HG02623 (cell line): ENCODE results near the gene MYO1D.
"Not testable (repeated sequence)": the region's sequence is repeated elsewhere in the genome, so short reads cannot be mapped to it uniquely, and the experiment has no call there.

Experiments used
- ATAC-seq: cut with Tn5 transposase; IDR thresholded peaks from one replicate; pipeline ENCODE4 v1.9.1; 2021; ENCODE audit warnings: moderate library complexity; ENCODE audit not compliant: unreplicated experiment

MYO1D gene

DNA sequence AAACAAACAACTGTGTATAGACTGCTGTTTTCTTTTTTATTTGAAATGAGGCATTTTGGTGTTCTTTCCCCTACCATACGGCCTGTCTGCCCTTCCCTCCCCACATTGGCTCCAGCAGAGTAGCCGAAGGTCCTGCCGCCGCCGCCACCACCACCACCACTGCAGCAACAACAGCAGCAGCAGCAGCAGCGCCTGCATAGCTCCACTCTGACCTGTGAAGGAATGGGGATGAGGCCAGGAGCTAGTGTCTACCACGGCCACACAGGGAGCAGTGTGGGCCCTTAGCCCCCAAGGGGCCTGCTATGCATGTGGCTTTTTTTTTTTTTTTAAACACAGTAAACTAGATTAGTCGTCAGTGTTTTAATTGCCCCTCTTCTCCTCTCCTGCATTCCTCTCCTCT, 395.7 kb downstream of the MYO1D start:
- ATAC-seq = no peak

DNA sequence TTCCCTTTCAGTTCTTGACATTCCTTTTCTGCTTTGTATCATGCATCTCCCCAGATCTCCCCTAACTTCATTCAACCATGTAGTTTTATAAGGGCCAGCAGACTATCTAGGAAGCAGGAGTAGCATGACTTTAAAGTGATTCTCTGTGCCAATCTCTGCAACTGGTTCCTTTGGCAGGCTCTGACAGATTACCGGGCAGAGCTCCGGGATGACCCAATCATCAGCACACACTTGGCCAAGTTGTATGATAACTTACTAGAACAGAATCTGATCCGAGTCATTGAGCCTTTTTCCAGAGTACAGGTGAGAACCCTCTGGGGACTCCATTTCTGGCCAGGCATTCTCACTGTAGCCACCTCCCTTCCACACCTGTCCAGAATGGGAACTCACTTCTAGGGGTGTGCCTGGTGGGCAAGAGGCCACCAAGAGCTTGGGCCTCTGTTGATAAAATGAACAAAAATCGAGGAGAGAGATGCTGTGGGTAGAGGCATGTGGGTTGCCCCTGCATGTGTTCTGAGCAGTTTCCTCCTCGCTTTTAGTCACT, 397.8 kb downstream of the MYO1D start:
- ATAC-seq = no peak

DNA sequence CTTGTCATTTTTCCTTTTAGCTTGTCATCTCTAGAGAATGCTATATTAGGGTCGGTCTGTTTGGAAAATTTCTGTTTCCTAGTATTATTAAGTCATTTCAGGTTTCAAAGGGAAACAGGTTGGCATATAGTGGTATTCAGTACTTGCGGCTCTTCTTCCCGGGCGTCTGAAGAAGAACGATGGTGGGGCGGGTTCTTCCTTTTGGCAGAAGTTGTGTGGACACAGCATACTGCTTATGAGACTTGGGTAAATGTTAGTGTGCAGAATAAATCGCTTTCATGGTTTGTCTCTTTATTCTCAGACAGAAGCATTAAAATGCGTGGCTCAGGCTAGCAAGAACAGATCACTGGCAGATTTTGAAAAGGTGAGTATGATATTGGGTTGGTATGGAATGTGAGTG, 399.7 kb downstream of the MYO1D start:
- ATAC-seq = no peak

DNA sequence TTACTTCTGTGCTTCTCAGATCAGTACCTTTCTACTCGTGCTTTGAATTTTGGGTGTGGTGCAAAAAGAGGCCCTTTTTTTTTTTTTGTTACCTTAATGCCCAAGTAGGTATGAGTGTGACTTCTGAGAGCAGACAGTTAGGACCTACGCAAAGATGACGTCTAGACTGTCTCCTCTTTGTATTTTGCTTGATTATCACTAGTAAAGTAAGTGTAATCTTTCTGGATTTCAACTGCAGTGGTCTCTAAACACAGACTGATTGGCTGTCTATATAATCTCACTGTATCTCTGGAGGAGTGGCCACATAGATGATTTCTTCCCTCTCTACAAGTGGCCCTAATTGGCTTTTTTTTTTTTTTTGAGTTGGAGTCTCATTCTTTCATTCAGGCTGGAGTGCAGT, 401.7 kb downstream of the MYO1D start:
- no peak for ATAC-seq

DNA sequence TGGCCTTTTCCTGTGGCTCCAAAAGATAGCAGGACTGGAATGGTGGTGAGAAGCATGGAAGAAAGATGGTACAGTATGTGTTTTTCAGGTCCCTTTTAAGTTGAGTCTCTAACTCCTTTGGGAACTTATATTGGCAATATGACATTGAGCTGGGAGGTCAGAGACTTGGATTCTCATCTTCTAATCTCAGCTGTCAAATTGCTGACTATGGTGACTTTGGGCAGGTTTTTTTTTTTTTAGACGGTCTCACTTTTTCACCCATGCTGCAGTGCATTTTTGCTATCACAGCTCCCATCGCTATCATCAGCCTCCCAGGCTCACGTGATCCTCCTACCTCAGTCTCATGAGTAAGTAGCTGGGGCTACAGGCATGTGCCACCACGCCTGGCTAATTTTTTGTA, 405.3 kb downstream of the MYO1D start:
- ATAC-seq = no peak

DNA sequence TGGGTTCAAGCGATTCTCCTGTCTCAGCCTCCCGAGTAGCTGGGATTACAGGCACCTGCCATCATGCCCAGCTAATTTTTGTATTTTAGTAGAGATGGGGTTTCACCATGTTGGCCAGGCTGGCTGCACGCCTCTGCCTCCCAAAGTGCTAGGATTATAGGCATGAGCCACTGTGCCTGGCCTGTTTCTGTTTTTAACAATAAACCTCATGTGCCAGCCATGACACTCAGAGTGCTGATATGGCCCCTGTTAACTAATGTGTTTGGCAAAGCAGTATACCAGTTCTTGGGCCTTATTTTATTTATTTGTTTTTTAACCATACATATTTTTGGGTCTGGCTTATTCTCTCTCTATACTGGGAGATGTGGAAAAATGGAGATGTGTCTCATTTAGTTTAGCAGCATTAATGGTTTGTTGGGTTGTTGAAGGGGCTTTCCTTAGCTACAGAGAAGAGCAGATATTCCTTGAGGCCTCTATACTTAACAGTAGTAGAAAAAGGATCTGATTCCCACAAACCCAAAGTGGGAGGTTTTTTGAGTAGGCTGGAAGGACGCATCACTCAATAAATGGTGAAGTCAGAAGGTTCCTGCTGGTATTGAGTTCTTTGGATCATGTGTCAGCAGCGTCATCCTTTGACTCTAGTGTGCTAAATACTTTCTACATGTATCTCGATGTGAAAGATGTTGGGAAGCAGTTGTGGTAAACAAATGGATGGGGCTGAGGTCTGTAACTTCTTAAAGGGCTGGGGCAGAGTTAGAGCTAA, 406.3 kb downstream of the MYO1D start:
- ATAC-seq = no peak

DNA sequence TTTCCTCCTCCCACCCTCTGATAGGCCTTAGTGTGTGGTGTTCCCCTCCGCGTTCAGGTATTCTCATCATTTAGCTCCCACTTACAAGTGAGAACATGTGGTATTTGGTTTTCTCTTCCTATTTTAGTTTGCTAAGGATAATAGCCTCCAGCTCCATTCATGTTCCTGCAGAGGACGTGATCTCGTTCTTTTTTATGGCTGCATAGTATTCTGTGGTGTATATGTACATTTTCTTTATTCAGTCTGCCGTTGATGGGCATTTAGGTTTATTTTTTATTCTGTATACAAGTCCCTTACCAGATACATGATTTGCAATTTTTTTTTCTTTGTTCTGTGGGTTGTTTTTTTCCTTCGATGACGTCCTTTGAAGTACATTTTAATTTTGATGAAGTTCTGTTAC, 409.0 kb downstream of the MYO1D start:
- ATAC-seq = no peak

DNA sequence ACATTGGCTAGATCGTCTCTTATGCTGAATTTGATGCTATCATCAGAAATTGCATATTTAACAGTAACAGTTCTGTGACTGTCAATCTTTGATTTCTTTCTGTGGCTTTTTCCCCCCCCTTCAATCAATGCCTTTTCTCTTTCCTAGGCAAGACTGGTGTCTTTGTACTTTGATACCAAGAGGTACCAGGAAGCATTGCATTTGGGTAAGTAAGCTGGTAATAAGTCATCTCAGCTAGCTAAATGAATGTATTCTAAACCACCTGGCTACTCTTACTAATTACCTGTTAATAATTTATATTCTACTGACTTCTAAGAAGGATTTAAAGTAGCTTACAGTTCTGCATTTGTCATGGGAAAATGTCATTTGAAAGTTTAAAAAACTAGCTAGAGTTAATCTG, 412.6 kb downstream of the MYO1D start:
- ATAC-seq = no peak

DNA sequence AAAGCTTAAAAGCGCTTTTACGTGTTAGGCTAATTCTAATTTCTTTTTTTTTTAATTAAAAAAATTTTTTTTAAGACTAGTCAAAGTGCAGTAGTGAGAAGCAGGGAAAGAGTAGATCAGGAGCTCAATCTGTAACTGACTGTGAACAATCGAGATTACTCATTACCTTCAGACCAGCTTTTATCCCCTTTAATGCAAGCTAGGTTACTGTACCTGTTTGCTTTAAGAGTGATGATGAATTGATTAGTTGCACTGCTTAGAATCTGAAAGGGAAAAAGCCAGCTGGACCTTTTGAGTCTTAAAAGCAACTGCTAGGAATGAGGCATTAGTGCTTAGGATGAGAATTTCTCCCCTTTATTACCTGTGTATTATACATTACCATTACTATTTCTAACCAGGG, 413.6 kb downstream of the MYO1D start:
- ATAC-seq = no peak

DNA sequence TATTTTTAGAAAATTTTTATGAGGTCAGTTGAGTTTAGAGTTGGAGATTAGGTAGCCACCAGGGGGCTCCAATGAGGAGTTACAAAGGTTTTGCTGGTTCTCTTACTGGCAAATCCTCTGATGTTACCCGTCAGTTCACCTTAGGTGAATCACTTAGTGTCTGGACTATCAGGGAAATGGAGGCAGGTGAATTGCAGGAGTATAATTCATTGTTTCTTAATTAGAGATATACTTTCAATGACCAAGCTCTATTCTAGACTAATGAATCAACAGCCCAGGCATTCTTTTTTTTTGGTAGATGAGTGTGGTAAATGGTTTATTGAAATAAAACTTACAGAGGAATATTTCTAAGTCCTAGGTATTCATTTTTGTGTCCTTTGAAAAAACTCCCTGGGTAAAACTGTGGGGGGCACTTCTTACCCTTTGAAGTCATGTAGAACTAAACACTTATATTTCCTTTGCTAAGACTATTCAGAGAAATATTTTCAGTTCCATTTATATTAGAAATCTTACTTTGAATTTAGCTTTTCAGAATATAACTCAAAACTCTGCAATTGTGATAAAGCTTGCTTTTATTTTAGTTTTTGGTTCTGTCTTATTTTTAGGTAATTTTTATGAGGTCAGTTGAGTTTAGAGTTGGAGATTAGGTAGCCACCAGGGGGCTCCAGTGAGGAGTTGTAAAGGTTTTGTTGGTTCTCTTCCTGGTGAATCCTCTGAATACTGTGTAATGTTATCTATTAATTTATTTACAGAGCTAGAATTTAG, 414.9 kb downstream of the MYO1D start:
- ATAC-seq = no peak

DNA sequence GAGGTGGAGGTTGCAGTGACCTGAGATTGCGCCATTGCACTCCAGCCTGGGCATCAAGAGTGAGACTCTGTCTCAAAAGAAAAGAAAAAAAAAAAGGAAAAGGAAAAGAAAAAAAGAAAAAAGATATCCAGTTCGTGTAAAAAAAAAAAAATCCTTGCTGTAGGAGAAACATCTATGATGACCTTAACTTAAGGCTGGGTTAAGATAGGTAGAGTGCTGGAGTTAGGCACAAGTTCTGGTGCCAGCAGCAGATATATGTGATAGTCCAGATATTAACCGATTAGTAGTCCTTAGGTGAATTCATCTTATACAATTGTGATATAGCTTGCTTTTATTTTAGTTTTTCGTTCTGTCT, 415.4 kb downstream of the MYO1D start:
- ATAC-seq = no peak

DNA sequence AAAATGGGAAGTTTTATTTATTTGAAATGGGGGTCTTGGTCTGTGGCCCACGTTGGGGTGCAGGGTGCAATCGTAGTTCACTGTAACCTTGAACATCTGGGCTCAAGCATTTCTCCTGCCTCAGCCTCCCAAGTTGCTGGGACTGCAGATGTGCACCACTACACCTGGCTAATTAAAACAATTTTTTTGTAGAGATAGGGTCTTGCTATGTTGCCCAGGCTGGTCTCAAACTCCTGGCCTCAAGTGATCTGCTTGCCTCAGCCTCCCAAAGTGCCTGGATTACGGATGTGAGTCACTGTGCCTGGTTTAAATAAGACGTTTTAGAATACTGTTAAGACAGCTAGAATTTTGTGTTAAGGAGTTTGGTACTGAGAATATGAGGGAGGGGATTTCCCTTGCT, 416.9 kb downstream of the MYO1D start:
- no peak for ATAC-seq

DNA sequence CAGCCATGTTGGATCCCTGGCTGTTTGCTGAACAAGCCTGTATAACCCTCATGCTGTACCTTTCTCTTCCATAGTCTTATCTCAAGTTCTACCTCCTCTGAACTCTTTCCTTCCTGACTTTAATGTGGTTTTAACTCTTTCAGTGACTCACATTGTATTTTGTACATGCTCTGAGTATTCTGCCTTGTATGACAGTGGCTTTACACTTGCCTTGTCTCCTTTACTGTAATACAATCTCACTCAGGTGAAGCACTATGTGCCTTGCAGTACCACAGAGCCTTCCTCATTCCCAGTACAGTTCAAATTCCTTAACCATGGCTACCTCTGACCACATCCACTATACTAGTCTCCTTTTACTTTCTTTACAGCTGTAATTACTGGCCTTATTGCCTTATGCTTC, 418.6 kb downstream of the MYO1D start:
- ATAC-seq = no peak

DNA sequence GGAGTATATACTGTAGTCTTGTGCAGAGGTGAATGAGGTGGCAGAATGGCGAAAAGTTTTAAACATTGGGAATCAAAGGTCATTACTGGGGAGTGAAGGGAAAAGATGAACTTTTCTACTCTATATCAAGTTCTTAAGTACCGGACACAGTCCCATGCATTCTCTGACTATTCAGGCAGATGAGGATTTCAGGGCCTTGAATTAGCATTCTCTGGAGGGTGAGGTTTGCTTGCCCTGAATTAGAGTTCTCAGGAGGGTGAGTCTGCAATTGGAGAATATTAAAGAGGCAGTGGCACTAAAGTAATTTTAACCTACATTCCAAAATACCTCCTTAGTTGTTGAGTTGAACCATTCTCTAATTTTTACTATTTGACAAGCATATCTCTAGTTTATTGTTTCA, 423.6 kb downstream of the MYO1D start:
- ATAC-seq = no peak

DNA sequence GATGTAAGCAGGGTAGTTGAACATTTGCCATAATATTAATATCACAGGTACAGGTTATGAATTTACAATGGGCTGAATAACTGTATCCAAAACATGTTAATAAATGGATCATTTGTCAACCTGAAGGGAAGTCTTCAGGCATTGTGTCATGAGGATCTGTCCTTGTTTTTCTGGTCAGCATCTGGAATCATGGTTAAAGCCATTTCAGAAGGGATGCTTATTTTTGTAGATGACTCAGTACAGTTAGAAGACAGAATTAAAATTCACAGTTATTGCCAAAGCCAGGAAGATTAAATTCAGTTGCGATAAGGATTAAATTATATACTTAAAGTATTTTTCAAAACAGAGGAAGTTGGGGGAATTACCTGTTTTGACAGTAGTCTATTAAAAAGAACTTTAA, 424.6 kb downstream of the MYO1D start:
- ATAC-seq = no peak

DNA sequence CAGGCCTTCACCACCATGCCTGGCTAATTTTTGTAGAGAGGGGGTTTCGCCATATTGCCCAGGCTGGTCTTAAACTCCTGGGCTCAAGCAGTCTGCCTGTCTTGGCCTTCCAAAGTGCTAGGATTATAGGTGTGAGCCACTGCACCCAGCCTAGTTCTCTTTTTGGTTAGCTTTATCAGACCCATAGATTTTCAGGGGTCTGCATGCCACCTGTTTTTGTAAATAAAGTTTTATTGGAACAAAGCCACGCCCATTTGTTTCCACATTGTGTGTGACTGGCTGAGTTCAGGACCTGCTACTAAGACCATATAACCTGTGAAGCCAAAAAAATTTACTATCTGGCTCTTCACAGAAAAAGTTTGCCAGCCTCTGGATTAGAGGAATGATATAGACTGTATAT, 425.0 kb downstream of the MYO1D start:
- no peak for ATAC-seq

DNA sequence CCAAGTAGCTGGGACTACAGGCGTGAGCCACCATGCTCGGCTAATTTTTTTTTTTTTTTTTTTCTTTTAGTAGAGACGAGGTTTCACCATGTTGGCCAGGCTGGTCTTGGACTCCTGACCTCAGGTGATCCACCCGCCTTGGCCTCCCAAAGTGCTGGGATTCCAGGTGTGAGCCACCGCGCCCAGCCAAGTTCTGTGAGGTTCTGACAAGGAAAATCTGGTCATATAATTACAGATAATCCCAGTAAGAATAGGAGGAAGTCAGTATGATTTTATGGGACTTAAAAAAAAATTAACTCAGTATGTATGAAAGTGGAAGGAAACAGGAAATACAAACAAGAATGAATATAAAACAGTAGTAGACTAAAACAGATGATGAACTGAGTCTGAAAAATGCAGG, 426.5 kb downstream of the MYO1D start:
- ATAC-seq = not testable (repeated sequence)

DNA sequence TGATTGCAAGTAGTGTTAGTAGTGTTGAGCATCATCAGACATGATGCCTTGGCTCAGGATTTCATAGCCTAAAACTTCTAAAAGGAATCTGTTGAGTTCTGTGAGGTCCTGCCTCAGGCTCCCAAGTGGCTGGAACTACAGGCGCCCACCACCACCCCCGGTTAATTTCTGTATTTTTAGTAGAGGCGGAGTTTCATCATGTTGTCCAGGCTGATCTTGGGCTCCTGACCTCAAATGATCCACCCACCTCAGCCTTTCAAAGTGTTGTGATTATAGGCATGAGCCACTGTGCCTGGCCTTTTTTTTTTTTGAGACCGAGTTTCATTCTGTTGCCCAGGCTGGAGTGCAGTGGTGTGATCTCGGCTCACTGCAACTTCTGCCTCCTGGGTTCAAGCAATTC, 427.0 kb downstream of the MYO1D start:
- no peak for ATAC-seq

DNA sequence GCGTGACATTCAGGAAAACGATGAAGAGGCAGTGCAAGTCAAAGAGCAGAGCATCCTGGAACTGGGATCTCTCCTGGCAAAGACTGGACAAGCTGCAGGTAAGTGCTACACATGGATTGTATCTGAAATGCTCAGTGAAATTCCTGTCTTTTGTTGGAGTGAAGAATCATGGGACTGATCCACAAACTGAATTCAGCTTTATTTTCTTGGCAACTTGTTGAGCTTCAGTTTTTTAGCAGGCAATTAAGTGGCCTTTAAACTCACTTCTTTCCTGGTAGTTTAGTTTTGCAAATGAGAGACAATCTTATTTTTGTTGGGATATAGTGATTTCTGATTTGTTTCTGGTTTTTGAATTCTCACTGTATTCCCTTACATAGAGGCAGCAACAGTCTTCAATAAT, 430.0 kb downstream of the MYO1D start:
- no peak for ATAC-seq

DNA sequence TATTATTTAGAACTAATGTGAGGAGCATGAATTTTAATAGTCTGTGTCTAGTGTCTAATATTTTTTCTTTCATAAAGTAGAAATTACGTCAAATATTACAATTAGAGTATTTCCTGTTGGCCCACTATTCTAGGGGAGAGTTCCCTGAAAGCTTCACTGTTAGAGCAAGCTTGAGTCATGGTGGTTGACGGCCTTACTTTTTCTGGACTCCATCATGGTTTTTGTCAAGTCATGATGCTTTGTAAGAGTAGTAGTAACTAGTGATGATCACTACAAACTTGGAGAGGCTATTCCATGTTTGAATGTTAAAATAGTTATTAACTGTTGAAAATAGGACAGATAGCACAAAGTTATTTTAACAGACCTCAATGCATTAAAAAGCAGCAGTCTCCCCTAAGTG, 431.0 kb downstream of the MYO1D start:
- ATAC-seq = no peak

DNA sequence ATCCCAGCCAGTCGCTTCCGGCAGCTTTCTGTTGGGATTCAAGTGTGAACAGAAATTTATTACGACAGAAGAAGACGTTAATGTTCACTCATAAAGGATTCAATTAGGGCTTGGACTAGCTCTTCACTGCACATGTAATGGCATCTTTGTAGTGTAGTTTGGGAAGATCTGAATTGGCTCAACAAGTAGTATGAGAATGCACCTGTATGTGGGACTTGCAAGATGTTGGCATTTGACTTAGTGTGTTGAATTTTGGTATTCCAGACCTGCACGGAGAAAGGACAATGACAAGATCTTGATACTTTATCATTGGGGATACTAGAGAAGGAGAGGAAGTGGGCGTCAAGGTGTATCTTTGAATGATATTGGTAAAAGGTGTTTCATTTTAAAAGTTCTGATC, 431.4 kb downstream of the MYO1D start:
- ATAC-seq = no peak

DNA sequence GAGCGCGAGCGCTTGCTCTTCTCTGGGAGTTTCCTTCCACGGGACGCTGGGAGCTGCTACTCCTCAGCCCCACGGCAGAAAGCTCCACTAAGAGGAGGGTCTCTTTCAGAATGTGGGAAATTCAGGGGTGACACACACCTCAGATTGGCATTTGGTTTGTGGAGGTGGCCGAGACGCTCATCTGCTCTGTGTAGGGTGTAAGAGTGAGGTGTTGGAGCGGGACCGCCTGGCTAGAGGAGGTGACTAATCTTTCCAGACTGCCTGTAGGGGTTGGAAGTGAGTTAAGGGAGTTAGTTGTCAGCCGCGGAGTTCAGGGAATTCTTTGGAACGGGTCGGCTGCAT, 431.9 kb downstream of the MYO1D start:
- ATAC-seq = no peak
